Brain pericyte (primary cell): ENCODE data around the gene ARRDC1.
A peak's percentile ranks its signal among the peaks of the same experiment; 100 is the strongest.

ENCODE experiments used
- DNase-seq: peaks from one replicate; pipeline ENCODE4 v3.0.0-alpha.2; 2012; ENCODE audit warnings: low read depth, low spot score

ARRDC1 gene

GRCh38 chr9:137639303-137640051 is 34.0 kb downstream of the ARRDC1 start:
- no peak for DNase-seq

- no peak for DNase-seq
Observed at GRCh38 chr9:137640862-137641261, 35.4 kb downstream of the ARRDC1 start.

- no peak for DNase-seq
Observed at GRCh38 chr9:137642118-137642601, 36.7 kb downstream of the ARRDC1 start.

- no peak for DNase-seq
Observed at GRCh38 chr9:137642892-137643291, 37.4 kb downstream of the ARRDC1 start.

- DNase-seq, result no peak
Observed at GRCh38 chr9:137643921-137644320, 38.4 kb downstream of the ARRDC1 start.

GRCh38 chr9:137645211-137645610 is 39.7 kb downstream of the ARRDC1 start:
- no peak for DNase-seq

GRCh38 chr9:137646341-137646740 is 40.9 kb downstream of the ARRDC1 start:
- DNase-seq, result no peak

GRCh38 chr9:137647096-137647714 is 41.7 kb downstream of the ARRDC1 start:
- DNase-seq, result no peak

- DNase-seq, result no peak
Observed at GRCh38 chr9:137648396-137648795, 42.9 kb downstream of the ARRDC1 start.

- no peak for DNase-seq
Observed at GRCh38 chr9:137649553-137649952, 44.1 kb downstream of the ARRDC1 start.

- DNase-seq, result no peak
Observed at GRCh38 chr9:137650259-137650658, 44.8 kb downstream of the ARRDC1 start.

GRCh38 chr9:137650779-137651178 is 45.3 kb downstream of the ARRDC1 start:
- no peak for DNase-seq

- no peak for DNase-seq
Observed at GRCh38 chr9:137656416-137656815, 50.9 kb downstream of the ARRDC1 start.

- no peak for DNase-seq
Observed at GRCh38 chr9:137657606-137658005, 52.1 kb downstream of the ARRDC1 start.

- DNase-seq, result no peak
Observed at GRCh38 chr9:137658781-137659180, 53.3 kb downstream of the ARRDC1 start.

GRCh38 chr9:137660144-137660543 is 54.7 kb downstream of the ARRDC1 start:
- no peak for DNase-seq

- no peak for DNase-seq
Observed at GRCh38 chr9:137663584-137663983, 58.1 kb downstream of the ARRDC1 start.

GRCh38 chr9:137664676-137665075 is 59.2 kb downstream of the ARRDC1 start:
- DNase-seq, result peak; percentile 24
